ENCODE measurements around the gene NNAT. TPM values are rescaled to one million over a fixed set of nuclear protein-coding genes. Genes with fewer than 3 reads are reported as not detected.

Gene NNAT
- total and polyA plus RNA-seq, 4 donors, result 0.09 to 0.24 TPM; not detected in 2

- TF ChIP-seq, protein P1, sequence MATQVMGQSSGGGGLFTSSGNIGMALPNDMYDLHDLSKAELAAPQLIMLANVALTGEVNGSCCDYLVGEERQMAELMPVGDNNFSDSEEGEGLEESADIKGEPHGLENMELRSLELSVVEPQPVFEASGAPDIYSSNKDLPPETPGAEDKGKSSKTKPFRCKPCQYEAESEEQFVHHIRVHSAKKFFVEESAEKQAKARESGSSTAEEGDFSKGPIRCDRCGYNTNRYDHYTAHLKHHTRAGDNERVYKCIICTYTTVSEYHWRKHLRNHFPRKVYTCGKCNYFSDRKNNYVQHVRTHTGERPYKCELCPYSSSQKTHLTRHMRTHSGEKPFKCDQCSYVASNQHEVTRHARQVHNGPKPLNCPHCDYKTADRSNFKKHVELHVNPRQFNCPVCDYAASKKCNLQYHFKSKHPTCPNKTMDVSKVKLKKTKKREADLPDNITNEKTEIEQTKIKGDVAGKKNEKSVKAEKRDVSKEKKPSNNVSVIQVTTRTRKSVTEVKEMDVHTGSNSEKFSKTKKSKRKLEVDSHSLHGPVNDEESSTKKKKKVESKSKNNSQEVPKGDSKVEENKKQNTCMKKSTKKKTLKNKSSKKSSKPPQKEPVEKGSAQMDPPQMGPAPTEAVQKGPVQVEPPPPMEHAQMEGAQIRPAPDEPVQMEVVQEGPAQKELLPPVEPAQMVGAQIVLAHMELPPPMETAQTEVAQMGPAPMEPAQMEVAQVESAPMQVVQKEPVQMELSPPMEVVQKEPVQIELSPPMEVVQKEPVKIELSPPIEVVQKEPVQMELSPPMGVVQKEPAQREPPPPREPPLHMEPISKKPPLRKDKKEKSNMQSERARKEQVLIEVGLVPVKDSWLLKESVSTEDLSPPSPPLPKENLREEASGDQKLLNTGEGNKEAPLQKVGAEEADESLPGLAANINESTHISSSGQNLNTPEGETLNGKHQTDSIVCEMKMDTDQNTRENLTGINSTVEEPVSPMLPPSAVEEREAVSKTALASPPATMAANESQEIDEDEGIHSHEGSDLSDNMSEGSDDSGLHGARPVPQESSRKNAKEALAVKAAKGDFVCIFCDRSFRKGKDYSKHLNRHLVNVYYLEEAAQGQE (IDR thresholded peaks at IDR 0.05), result no peak
- TF ChIP-seq MAX (IDR thresholded peaks at IDR 0.05), result no peak
These were observed 41.8 kb upstream of the NNAT start (continued) for GRCh38 chr20:37479266-37479665.

GRCh38 chr20:37479925-37480691 lies 40.9 kb upstream of the NNAT start:
- DNase-seq (ENCODE audit: low spot score), result no peak
- H3K27ac ChIP-seq (ENCODE audit: low read depth in 1 of 2, low read length in 2 of 2), result no peak overlapping the region
- 88% methylated on average over 9 of the region's 9 CpGs for WGBS
- no peaks in the 10 kb centered on the region for H3K9me3 ChIP-seq (ENCODE audit: control insufficient read depth in 4 of 4, low read length in 3 of 4)
- H3K4me3 ChIP-seq (ENCODE audit: low read depth in 1 of 3, low read length in 3 of 3), result no peak overlapping the region
- no peaks in the 10 kb centered on the region for H3K36me3 ChIP-seq (ENCODE audit: control insufficient read depth in 4 of 4, insufficient read depth in 3 of 4, low read depth in 1 of 4, low read length in 3 of 4)
- no peaks in the 10 kb centered on the region for H3K4me1 ChIP-seq (ENCODE audit: control insufficient read depth in 4 of 4, insufficient read depth in 4 of 4, low read length in 3 of 4)
- H3K27me3 ChIP-seq (ENCODE audit: control insufficient read depth in 4 of 4, insufficient read depth in 4 of 4, low read length in 3 of 4), result peaks cover 0 to 3% (median 0%) of the 10 kb centered on the region in 4 donors
- no peak for TF ChIP-seq JUND (IDR thresholded peaks at IDR 0.05)
- no peak for TF ChIP-seq GABPA (IDR thresholded peaks at IDR 0.05 in 1 of 2, conservative IDR thresholded peaks at IDR 0.05 in 1 of 2)
- no peak for TF ChIP-seq TAF1 (conservative IDR thresholded peaks at IDR 0.05)
- TF ChIP-seq FOXA1 (IDR thresholded peaks at IDR 0.05), result no peak
- TF ChIP-seq RAD21 (IDR thresholded peaks at IDR 0.05), result no peak
- no peak for TF ChIP-seq YY1 (IDR thresholded peaks at IDR 0.05)
- TF ChIP-seq HNF4A (conservative IDR thresholded peaks at IDR 0.05), result no peak
- no peak overlapping the region for H3K9ac ChIP-seq (ENCODE audit: low read depth in 1 of 2, low read length in 2 of 2)

DNA sequence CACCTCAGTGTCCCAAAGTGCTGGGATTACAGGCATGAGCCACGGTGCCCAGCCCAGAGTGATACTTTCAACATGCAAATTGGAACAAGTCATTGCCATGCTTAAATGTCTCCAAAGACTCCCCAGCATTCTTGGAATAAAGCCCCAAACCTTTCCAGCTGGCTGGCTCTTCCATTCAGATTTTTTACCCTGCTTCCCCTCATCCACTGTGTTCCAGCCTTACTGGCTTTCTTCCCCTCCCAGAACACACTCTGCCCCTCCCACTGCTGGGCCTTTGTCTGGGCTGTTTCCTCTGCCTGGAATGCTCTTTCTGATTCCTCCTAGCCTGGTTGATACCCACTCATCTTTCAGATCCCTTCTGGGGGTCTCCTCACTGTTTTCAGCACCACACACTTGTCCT lies 40.1 kb upstream of the NNAT start:
- Histone ChIP-seq H3K9me3 (ENCODE audit: control insufficient read depth in 4 of 4, low read length in 3 of 4) (no peaks in the 10 kb centered on the region), H3K9ac (ENCODE audit: low read depth in 1 of 2, low read length in 2 of 2) (no peak overlapping the region), H3K4me1 (ENCODE audit: control insufficient read depth in 4 of 4, insufficient read depth in 4 of 4, low read length in 3 of 4) (no peaks in the 10 kb centered on the region), H3K27ac (ENCODE audit: low read depth in 1 of 2, low read length in 2 of 2) (no peak overlapping the region), H3K4me3 (ENCODE audit: low read depth in 1 of 3, low read length in 3 of 3) (no peak overlapping the region), H3K27me3 (ENCODE audit: control insufficient read depth in 4 of 4, insufficient read depth in 4 of 4, low read length in 3 of 4) (peaks cover 0 to 3% (median 0%) of the 10 kb centered on the region in 4 donors), H3K36me3 (ENCODE audit: control insufficient read depth in 4 of 4, insufficient read depth in 3 of 4, low read depth in 1 of 4, low read length in 3 of 4) (no peaks in the 10 kb centered on the region)
- TF ChIP-seq YY1 (IDR thresholded peaks at IDR 0.05) (no peak), NR2F2 (IDR thresholded peaks at IDR 0.05) (no peak), FOXA1 (IDR thresholded peaks at IDR 0.05) (no peak), EGR1 (IDR thresholded peaks at IDR 0.05; ENCODE audit: low read depth in 2 of 2) (no peak), CTCF (IDR thresholded peaks at IDR 0.05; ENCODE audit: low read depth, low read length, missing input control) (no peak), RXRA (IDR thresholded peaks at IDR 0.05) (no peak)
- TF ChIP-seq, protein P2, sequence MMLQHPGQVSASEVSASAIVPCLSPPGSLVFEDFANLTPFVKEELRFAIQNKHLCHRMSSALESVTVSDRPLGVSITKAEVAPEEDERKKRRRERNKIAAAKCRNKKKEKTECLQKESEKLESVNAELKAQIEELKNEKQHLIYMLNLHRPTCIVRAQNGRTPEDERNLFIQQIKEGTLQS (IDR thresholded peaks at IDR 0.05), result no peak
- 81% methylated on average over 1 of the region's 1 CpG for WGBS
- no peak for DNase-seq (ENCODE audit: low spot score)
